Ovary (tissue), 3 donors: ENCODE data around the gene GP1BB.

Source experiments
- EP300 ChIP-seq: sonication (generic); formaldehyde crosslinking; IDR thresholded peaks from one replicate; pipeline ENCODE4 v1.6.1; 2017; ENCODE audit warnings: antibody characterized with exemption
- POLR2A ChIP-seq: fragments of 450-650 bp; IDR thresholded peaks from one replicate; pipeline ENCODE4 v1.6.1; 2017; ENCODE audit warnings: antibody characterized with exemption, mild to moderate bottlenecking, moderate library complexity
- TF ChIP-seq, protein P1 (sequence below), 3 donors: fragments of 450-650 bp in 2 of 3; fragments of 200-600 bp in 1 of 3; IDR thresholded peaks; one replicate each; pipeline versions ENCODE4 v1.5.1 to v1.8.0; 2016 to 2022; ENCODE audit warnings: antibody characterized with exemption in 3 of 3, mild to moderate bottlenecking in 1 of 3
- donor health status: DM: no; HTN: no; CAD: no.

DNA sequence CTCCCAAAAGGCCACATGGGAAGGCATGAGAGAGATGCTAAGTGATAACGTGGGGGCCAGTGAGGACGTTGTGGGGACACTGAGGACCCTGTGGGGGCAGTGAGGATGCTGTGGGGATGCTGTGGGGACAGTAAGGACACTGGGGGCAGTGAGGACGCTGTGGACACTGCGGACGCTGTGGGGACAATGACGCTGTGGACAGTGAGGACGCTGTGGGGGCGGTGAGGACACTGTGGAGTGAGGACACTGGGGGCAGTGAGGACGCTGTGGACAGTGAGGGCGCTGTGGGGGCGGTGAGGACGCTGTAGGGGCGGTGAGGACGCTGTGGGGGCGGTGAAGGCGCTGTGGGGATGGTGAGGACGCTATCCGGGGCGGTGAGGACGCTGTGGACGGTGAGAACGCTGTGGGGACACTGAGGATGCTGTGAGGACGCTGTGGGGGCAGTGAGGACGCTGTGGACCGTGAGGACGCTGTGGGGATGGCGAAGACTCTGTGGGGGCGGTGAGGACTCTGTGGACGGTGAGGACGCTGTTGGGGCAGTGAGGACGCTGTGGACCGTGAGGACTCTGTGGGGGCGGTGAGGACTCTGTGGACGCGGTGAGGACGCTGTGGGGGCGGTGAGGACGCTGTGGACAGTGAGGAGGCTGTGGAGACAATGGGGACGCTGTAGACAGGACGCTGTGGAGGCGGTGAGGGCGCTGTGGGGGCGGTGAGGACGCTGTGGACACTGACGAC is 1.8 kb downstream of the GP1BB start:
- TF ChIP-seq, protein P1, sequence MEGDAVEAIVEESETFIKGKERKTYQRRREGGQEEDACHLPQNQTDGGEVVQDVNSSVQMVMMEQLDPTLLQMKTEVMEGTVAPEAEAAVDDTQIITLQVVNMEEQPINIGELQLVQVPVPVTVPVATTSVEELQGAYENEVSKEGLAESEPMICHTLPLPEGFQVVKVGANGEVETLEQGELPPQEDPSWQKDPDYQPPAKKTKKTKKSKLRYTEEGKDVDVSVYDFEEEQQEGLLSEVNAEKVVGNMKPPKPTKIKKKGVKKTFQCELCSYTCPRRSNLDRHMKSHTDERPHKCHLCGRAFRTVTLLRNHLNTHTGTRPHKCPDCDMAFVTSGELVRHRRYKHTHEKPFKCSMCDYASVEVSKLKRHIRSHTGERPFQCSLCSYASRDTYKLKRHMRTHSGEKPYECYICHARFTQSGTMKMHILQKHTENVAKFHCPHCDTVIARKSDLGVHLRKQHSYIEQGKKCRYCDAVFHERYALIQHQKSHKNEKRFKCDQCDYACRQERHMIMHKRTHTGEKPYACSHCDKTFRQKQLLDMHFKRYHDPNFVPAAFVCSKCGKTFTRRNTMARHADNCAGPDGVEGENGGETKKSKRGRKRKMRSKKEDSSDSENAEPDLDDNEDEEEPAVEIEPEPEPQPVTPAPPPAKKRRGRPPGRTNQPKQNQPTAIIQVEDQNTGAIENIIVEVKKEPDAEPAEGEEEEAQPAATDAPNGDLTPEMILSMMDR (IDR thresholded peaks at IDR 0.05) = no peak
- TF ChIP-seq POLR2A = no peak
- TF ChIP-seq EP300 = no peak
